CD4-positive, alpha-beta T cell treated with Interferon alpha-2 for 1 hour (primary cell): ENCODE measurements around the gene NCAPG.

Experiments
- DNase-seq, 2 donors: peaks; one replicate each; pipeline ENCODE4 v3.0.0-alpha.2; 2020 to 2022

Gene NCAPG

DNA sequence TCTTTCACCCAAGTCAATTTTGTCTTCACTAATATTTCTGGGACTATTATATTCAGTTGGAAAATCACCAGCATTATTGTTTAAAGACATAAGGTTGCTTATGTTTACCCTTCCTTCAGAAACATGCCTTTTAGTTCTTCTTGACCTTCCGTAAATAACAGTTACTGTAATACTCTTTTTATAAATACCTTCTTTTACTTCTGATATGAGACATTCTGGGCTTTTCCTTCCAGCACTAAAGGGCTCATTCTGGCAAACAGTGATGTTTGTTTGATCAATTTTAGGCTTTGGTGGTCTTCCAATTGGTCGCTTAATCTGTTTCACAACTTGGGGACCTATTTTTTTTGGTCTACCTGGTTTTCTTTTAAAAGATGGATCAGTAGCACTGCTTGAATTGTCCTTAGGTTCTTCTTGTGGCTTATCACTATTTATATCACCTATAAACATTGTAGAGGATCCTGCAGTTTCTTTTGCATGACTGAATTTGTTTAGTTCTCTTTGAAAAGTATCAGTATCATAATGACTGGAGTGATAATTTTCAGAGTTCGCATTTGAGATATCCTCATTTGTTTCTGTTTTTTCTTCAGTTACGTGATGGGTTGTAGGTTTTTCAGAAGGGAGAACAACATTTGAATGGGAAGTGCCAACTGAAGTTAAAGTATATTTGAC, 64.8 kb downstream of the NCAPG start:
- no peak for DNase-seq

GRCh38 chr4:17876943-17877342, 66.2 kb downstream of the NCAPG start:
- no peak for DNase-seq

GRCh38 chr4:17877661-17878060, 66.9 kb downstream of the NCAPG start:
- DNase-seq, result no peak

GRCh38 chr4:17884063-17884462, 73.3 kb downstream of the NCAPG start:
- DNase-seq, result no peak

DNA sequence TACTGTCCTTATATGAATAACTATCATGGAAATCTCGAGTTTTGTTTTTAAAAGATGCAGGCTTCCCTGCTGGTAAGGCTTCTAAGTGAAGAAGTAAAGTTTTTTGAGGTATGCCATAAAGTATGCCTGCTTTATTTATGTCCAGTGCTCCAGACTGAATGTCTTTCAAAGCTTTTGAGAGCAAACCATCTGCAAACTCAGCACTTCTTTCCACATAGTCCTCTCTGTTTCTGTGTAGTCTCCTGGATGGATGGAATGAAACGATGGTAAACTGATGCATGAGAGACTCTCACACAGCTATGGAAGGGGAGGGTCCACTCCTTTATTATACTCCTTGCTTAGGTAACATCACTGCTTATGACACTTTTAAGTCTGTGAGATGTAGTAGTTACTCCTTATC, 73.7 kb downstream of the NCAPG start:
- no peak for DNase-seq

DNA sequence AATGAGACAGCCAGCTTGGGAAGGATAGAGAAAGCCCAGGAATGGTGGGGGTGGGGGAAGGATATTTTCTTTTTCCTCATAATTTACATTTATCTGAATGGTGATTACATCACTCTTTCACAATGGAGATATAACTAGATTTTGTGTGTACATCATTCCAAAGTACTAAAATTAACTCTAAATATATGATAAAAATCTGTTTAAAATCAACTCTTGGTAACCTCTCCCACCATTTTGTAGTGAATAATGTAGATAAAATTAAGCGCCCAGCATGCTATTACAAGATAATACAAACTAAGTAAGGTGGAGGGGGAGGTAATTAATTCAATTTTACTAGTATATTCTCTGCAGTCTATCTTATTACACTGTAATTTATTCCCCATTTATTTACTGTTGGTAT, 78.9 kb downstream of the NCAPG start:
- no peak for DNase-seq

DNA sequence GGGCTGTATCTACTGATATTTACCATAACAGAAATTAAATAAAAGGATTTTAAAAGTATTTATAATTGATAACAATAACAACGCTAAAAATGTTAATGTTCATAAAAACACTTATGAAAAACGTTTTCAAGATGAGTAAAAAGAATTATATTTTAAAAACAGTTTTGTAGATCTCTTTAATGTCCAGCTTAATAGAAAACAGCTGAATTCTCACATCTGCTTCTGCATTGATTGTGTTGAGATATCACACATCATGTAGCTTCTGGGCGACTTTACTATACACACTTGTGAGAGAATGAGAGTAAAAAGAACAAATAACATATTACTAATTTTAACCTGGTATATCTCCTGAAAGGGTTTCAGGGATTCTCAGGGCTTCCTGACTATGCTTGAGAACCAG, 83.6 kb downstream of the NCAPG start:
- DNase-seq, result no peak
